NCI-H1436 (cell line): ENCODE data around the gene AMH.

Experiments used
- DNase-seq: peaks from one replicate; lab custom pipeline; 2025; lab: John Stamatoyannopoulos, UW

Gene AMH

GRCh38 chr19:2235381-2236063, 13.6 kb upstream of the AMH start:
- peak; percentile 73 for DNase-seq

DNA sequence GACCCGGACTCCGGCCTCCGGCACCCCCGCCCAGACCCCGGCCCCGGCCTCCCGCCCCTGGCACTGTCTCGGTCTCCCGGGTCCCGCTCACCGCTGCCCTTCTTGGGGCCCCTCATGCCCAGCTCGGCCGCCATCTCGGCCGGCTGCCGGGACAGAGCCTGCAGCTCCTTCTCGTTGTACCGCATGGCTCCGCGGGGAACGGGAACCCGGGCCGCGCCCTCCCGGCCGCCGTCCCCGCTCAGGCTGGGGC, 13.1 kb upstream of the AMH start:
- DNase-seq: no peak

DNA sequence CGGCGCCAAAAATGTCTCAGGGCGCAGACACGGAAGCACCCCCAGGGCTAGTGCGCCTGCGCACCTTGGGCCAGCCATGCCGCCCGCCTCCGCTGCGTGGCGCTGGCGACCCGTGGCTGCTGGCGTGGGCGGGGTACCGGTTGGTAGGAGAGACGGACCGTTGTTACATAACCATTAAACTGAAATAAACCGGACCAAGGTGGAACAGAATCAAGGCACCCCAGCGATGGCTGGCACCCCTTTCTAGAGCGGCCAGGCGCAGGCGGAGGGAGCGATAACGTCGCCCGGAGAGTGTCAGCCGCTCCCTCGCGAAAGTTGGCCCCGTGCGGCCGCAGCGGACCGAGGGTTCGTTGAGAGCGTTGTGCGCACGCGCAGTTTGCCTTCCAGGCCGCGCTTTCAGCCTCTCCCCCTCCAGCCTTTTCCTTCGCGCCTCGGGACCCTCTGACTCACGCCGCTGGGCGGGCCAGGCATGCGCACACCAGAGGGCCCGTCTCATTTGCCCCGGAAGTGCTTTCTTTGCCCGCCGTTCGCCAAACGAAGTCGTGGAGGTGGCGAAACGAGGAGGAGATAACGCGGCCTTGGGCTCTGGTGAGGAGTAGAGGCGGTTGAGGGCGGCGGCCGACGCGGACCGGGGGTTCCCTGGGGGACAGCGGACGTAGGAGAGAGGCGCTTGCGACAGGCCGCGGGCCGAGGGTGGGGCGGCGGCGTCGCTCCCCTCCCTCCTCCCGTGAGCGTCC, 12.6 kb upstream of the AMH start, which contains the start of the genes PLEKHJ1 and SF3A2:
PLEKHJ1 (minus strand) TSS at position 16 of the 737 bp plus-strand sequence. CDS start 81 bp downstream, outside the sequence.
SF3A2 (plus strand) TSS at position 511 of the 737 bp plus-strand sequence. CDS start 6,595 bp downstream, outside the sequence.
- peak; percentile 97 for DNase-seq

GRCh38 chr19:2237051-2237868, 11.9 kb upstream of the AMH start:
- no peak for DNase-seq

GRCh38 chr19:2237869-2238153, 11.3 kb upstream of the AMH start:
- no peak for DNase-seq

- DNase-seq: no peak
These were observed 9.9 kb upstream of the AMH start for GRCh38 chr19:2239173-2239572.

GRCh38 chr19:2239771-2240770, 9.1 kb upstream of the AMH start:
- DNase-seq: no peak

DNA sequence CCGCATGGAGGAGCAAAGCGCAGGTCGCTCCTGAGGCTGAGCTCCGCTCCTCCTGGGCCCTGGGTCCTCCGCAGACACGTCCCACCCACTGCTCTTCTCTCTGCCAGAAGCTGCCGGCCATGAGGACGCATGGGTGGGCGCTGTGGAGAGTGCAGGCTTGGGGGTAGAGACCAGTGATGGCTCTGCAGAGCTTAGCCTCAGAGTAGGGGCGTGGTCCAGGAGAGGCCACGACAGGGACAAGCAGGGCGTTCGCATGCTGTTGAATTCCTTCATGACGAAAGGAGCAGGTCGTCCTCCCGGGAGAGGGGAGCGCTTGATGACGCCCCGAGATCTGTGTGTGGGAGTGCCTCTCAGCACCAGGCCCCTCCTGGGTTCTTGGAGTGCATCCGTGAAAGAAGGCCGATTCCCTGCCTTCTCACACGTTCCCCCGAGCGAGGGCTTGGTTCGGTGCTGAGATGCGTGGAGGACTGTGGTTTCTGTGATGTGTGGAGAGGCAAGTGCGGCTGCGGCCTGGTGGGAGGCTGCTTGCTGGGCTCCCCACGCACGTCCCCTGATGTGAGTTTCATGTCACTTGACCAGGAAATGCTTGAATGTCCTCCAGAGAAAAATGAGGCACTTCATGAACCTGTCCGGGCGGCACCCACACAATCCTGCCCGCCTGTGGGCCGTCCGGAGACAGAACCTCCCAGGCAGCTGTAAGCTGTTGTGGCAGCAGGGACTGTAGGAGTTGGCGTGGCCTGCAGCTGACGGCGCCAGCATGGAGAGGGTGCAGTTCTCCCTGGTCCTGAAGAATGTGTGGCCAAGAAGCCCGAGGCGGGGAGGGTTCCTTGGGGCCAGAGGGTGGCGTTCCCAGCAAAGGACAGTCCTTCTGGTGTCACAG, 8.0 kb upstream of the AMH start:
- DNase-seq: no peak

DNA sequence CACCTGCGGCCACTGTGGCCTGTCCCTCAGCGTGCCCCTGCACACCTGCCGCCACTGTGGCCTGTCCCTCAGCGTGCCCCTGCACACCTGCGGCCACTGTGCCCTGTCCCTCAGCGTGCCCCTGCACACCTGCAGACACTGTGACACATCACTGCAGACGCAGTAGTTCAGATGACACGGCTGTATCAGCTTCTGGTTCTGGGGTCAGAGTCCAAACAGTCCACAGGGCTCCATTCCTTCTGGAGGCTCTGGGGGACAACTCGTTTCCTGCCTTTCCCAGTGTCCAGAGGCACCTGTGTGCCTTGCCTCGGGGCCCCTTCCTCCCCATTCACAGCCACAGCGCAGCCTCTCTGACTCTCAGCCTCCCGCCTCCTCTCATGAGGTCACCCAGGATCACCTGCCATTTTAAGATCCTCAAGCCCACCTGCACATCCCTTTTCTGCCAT, 7.0 kb upstream of the AMH start:
- no peak for DNase-seq

DNA sequence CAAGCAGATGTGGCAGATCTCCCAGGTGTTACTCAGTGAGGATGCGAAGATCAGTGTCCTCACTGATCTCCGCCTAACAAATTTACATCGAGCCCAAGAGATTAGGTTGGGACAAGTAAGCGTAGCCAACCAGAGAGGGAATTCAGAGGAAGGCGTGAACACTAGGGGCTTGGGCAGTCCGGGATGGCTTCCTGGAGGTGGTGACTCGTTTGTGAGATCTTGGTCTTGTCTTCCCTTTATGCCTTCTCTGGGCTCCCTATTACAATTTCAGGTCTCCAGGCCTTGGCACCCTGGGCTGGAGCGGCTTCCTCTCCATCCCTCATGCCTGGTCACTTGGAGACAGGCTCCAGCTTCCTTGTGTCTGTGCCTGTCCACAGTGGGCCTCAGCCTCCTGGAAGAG, 6.3 kb upstream of the AMH start:
- DNase-seq: no peak

GRCh38 chr19:2243274-2244124, 5.6 kb upstream of the AMH start:
- DNase-seq: no peak

- no peak for DNase-seq
These were observed 5.1 kb upstream of the AMH start for GRCh38 chr19:2244125-2244411.

DNA sequence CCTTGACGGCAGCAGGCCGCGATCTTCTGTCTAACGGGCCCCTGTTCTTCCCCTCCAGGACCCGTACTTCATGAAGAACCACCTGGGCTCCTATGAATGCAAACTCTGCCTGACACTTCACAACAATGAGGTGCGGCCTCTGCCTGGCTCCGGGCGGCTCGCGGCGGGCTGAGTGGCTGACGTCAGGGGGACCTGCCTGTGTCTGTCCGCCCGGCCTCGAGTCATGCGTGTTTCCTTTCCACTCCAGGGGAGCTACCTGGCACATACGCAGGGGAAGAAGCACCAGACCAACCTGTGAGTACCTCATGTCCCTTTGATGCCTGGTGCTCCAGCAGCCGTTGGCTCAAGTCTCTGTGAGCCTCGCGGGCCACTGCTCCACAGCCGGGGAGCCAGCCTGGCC, 4.6 kb upstream of the AMH start:
- DNase-seq: no peak

DNA sequence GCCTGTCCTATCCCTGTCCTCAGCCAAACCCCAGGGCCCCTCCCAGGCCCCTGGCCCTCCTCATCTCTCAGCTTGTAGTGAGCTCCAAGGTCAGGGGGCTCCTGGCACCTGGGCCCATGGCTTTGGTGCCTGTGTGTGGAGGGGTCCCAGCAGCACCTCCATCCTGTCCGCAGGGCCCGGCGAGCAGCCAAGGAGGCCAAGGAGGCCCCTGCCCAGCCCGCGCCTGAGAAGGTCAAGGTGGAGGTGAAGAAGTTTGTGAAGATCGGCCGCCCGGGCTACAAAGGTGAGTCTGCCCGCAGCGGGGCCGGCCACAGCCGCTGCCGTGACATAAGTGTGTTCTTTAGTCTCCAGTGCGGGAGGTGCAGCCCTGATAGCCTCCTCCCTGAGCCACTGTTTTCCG, 3.9 kb upstream of the AMH start:
- DNase-seq: no peak

- no peak for DNase-seq
These were observed 3.0 kb upstream of the AMH start for GRCh38 chr19:2246014-2246620.

GRCh38 chr19:2246801-2247361, 2.2 kb upstream of the AMH start:
- no peak for DNase-seq

DNA sequence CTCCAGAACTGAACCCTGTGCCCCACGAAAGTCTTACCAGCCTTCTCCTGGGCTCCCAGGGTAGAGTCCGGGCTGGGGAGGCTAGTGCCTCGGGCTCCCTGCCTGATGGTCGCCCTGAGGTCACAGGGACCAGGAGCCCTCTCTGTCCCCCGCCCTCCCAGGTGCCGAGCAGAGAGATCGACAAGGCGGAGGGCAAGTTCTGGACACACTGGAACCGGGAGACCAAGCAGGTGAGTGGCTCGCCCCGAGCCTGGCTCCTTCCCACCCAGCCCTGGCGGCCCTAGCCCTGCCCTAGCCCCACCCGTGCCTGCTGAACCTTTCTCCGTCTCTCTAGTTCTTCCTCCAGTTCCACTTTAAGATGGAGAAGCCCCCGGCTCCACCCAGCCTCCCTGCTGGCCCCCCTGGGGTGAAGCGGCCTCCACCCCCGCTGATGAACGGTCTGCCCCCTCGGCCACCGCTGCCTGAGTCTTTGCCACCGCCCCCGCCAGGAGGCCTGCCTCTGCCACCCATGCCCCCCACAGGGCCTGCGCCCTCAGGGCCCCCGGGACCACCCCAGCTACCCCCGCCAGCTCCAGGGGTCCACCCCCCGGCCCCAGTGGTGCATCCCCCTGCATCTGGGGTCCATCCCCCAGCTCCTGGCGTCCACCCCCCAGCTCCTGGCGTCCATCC, 1.6 kb upstream of the AMH start:
- no peak for DNase-seq

DNA sequence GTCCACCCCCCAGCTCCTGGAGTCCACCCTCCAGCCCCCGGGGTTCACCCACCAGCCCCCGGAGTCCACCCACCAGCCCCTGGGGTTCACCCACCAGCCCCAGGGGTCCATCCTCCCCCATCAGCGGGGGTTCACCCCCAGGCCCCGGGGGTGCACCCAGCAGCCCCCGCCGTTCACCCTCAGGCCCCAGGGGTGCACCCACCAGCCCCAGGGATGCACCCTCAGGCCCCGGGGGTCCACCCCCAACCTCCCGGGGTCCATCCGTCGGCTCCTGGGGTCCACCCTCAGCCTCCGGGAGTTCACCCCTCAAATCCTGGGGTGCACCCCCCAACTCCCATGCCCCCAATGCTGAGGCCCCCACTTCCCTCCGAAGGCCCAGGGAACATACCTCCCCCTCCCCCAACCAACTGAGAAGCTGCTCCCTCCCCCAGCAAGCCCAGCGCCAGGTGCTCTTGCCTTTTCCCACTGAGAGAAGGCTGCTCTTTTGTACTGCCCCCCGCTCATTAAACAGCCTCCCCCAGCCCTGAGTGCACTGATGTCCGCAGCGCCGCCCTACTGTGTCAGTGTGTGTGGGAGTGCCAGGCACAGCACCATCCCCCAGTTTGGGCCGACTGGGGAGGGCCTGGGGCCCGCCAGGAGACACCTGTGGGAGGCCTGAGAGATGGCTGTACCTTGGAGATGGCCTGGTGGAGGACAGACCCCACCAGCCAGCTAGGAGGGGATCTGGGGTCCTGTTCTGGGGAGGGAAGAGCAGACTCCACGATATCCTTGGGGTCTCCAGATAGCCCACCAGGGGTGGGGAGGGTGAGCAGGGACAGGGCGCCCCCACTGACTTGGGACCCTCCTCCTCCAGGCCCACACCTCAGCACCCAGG, 750 bp upstream of the AMH start:
- DNase-seq: no peak
